IMR-90 (cell line): Measurements from ENCODE around the gene EDN3. TPM values are rescaled to one million over a fixed set of nuclear protein-coding genes. Genes with fewer than 3 reads are reported as not detected.

Source experiments
- ATAC-seq: fragments of 200-7000 bp; cut with Tn5 transposase; 2 replicates; pipeline ENCODE4 v1.9.1; 2020; ENCODE audit warnings: low read depth, mild to moderate bottlenecking, moderate library complexity
- BruUV-seq: library from RNA; stranded (reverse); fragments of 400-500 nt; replicated peaks from 2 replicates; lab custom pipeline; 2021; lab: Mats Ljungman, UMichigan
- CTCF ChIA-PET: fragments of 300-600 bp; formaldehyde crosslinking; extraction: SDS; loops from one replicate; lab custom pipeline; 2021; ENCODE audit warnings: antibody characterized with exemption; lab: Yijun Ruan, JAX
- POLR2A ChIA-PET: fragments of 300-600 bp; sonication (Branson Sonifier 250); formaldehyde crosslinking; loops from one replicate; lab custom pipeline; 2022; ENCODE audit warnings: antibody characterized with exemption; ENCODE audit not compliant: unreplicated experiment; lab: Charles Lee
- DNase-seq: peaks from one replicate; pipeline ENCODE4 v3.0.0; 2013
- H2AFZ ChIP-seq: replicated peaks from 2 replicates; pipeline ENCODE3; 2013; ENCODE audit warnings: low read length, mild to moderate bottlenecking; ENCODE audit not compliant: poor library complexity
- H2AK5ac ChIP-seq: 2 replicates; pipeline ENCODE4 v1.6.1; 2013; ENCODE audit warnings: low read depth, low read length, inconsistent platforms
- H2AK9ac ChIP-seq: replicated peaks from 2 replicates; pipeline ENCODE3; 2013; ENCODE audit warnings: mild to moderate bottlenecking, low read depth, low read length, moderate library complexity; ENCODE audit not compliant: poor library complexity
- H2BK120ac ChIP-seq: 2 replicates; pipeline ENCODE4 v1.6.1; 2013; ENCODE audit warnings: low read depth, low read length, inconsistent platforms
- H2BK15ac ChIP-seq: 3 replicates; pipeline ENCODE4 v1.6.1; 2013; ENCODE audit warnings: low read depth, low read length, inconsistent platforms
- H2BK20ac ChIP-seq: 2 replicates; pipeline ENCODE4 v1.6.1; 2013; ENCODE audit warnings: low read depth, mild to moderate bottlenecking, inconsistent platforms, low read length, moderate library complexity
- H2BK5ac ChIP-seq: 2 replicates; pipeline ENCODE4 v1.6.1; 2013; ENCODE audit warnings: mild to moderate bottlenecking, low read depth, low read length, inconsistent platforms; ENCODE audit not compliant: poor library complexity, severe bottlenecking
- H3K14ac ChIP-seq: replicated peaks from 2 replicates; pipeline ENCODE4 v1.6.1; 2013; ENCODE audit warnings: low read depth, low read length, inconsistent platforms
- H3K18ac ChIP-seq: 2 replicates; pipeline ENCODE4 v1.6.1; 2013; ENCODE audit warnings: low read depth, low read length, control low read depth
- H3K23ac ChIP-seq: 2 replicates; pipeline ENCODE4 v1.6.1; 2013; ENCODE audit warnings: low read depth, low read length, inconsistent platforms
- H3K27ac ChIP-seq: 2 replicates; pipeline ENCODE4 v1.5.1; 2013; ENCODE audit warnings: mild to moderate bottlenecking, control low read depth, low read length; ENCODE audit not compliant: insufficient read depth
- H3K27me3 ChIP-seq: 2 replicates; pipeline ENCODE4 v1.6.1; 2013; ENCODE audit warnings: low read length; ENCODE audit not compliant: control insufficient read depth, insufficient read depth
- H3K36me3 ChIP-seq: 2 replicates; pipeline ENCODE4 v1.6.1; 2013; ENCODE audit warnings: low read length, mixed read lengths; ENCODE audit not compliant: control insufficient read depth, insufficient read depth
- H3K4ac ChIP-seq: 2 replicates; pipeline ENCODE4 v1.6.1; 2013; ENCODE audit warnings: low read depth, low read length, inconsistent platforms
- H3K4me1 ChIP-seq: 2 replicates; pipeline ENCODE4 v1.6.1; 2013; ENCODE audit warnings: low read length, mixed read lengths; ENCODE audit not compliant: control insufficient read depth, insufficient read depth
- H3K4me2 ChIP-seq: 2 replicates; pipeline ENCODE4 v1.6.1; 2013; ENCODE audit warnings: low read depth, mild to moderate bottlenecking, control low read depth, low read length, moderate library complexity
- H3K4me3 ChIP-seq: 2 replicates; pipeline ENCODE4 v1.5.1; 2013; ENCODE audit warnings: low read depth, mild to moderate bottlenecking, control low read depth, low read length, moderate library complexity; ENCODE audit not compliant: insufficient read depth
- H3K56ac ChIP-seq: 2 replicates; pipeline ENCODE4 v1.6.1; 2013; ENCODE audit warnings: low read length, inconsistent platforms; ENCODE audit not compliant: insufficient read depth; ENCODE audit errors: extremely low read depth
- H3K79me1 ChIP-seq, 2 experiments: 2 replicates each; pipeline ENCODE4 v1.6.1; 2013; ENCODE audit warnings: low read length in 2 of 2, inconsistent platforms in 1 of 2, low read depth in 1 of 2
- H3K9ac ChIP-seq: 2 replicates; pipeline ENCODE4 v1.6.1; 2013; ENCODE audit warnings: low read depth, low read length, control low read depth
- H3K9me1 ChIP-seq: 2 replicates; pipeline ENCODE4 v1.6.1; 2013; ENCODE audit warnings: low read length, inconsistent platforms; ENCODE audit not compliant: insufficient read depth
- H3K9me3 ChIP-seq: 2 replicates; pipeline ENCODE4 v1.6.1; 2013; ENCODE audit warnings: low read length; ENCODE audit not compliant: control insufficient read depth, insufficient read depth
- H4K20me1 ChIP-seq: 2 replicates; pipeline ENCODE4 v1.6.1; 2013; ENCODE audit warnings: low read length, inconsistent platforms; ENCODE audit not compliant: insufficient read depth
- H4K5ac ChIP-seq: 2 replicates; pipeline ENCODE4 v1.6.1; 2013; ENCODE audit warnings: mild to moderate bottlenecking, low read depth, low read length, control low read depth
- H4K8ac ChIP-seq, 2 experiments: 2 replicates each; pipeline ENCODE4 v1.6.1; 2013; ENCODE audit warnings: low read depth in 2 of 2, low read length in 2 of 2, control low read depth in 1 of 2, inconsistent platforms in 1 of 2
- H4K91ac ChIP-seq: 2 replicates; pipeline ENCODE4 v1.6.1; 2013; ENCODE audit warnings: low read depth, low read length, inconsistent platforms; ENCODE audit not compliant: insufficient read depth
- CHD1 ChIP-seq: IDR thresholded peaks from 2 replicates; pipeline ENCODE4 v1.6.1; 2012; ENCODE audit warnings: low read depth, low read length, improper control_type of control experiment
- CTCF ChIP-seq: conservative IDR thresholded peaks from 2 replicates; pipeline ENCODE4 v1.5.1; 2012; ENCODE audit warnings: mild to moderate bottlenecking, low read depth, low read length, improper control_type of control experiment
- ELK1 ChIP-seq: fragments of 150-350 bp; IDR thresholded peaks from 2 replicates; pipeline ENCODE4 v1.6.1; 2016; ENCODE audit warnings: low read depth, mild to moderate bottlenecking, low read length, moderate library complexity, borderline replicate concordance
- FOS ChIP-seq: fragments of 150-350 bp; IDR thresholded peaks from 2 replicates; pipeline ENCODE4 v1.6.1; 2016; ENCODE audit warnings: low read depth, low read length
- MAFK ChIP-seq: IDR thresholded peaks from 2 replicates; pipeline ENCODE4 v1.6.1; 2012; ENCODE audit warnings: low read depth, low read length, improper control_type of control experiment
- NFE2L2 ChIP-seq: fragments of 150-350 bp; IDR thresholded peaks from 2 replicates; pipeline ENCODE4 v1.6.1; 2016; ENCODE audit warnings: low read depth, mild to moderate bottlenecking, low read length
- POLR2A ChIP-seq: IDR thresholded peaks from 2 replicates; pipeline ENCODE4 v1.6.1; 2012; ENCODE audit warnings: mild to moderate bottlenecking, low read depth, low read length
- RAD21 ChIP-seq: IDR thresholded peaks from 2 replicates; pipeline ENCODE4 v1.6.1; 2012; ENCODE audit warnings: low read length, improper control_type of control experiment
- RCOR1 ChIP-seq: IDR thresholded peaks from 2 replicates; pipeline ENCODE4 v1.6.1; 2012; ENCODE audit warnings: mild to moderate bottlenecking, low read length, improper control_type of control experiment; ENCODE audit not compliant: insufficient replicate concordance
- USF2 ChIP-seq: fragments of 150-350 bp; IDR thresholded peaks from 2 replicates; pipeline ENCODE4 v1.6.1; 2017; ENCODE audit warnings: mild to moderate bottlenecking, antibody characterized with exemption, low read length, low read depth
- WGBS, 2 experiments: methylation state at CpG; one replicate each; pipeline versions ENCODE4 v1.1.5 to v1.1.7; 2013; ENCODE audit warnings: missing lambda C conversion rate in 2 of 2; ENCODE audit not compliant: insufficient read length in 1 of 2; ENCODE audit errors: extremely low coverage in 2 of 2; 5-methylcytosine and 5-hydroxymethylcytosine counted together
- dilution Hi-C: fragments of 300-500 bp; cut with HindIII; formaldehyde crosslinking; loops from one replicate; pipeline ENCODE4 v1.14.3; 2018; ENCODE audit warnings: low sequenced_read_pairs; ENCODE audit not compliant: unreplicated experiment
- in situ Hi-C: fragments of 300-500 bp; cut with MboI; formaldehyde crosslinking; loops from 3 replicates; pipeline ENCODE4 v1.14.3; 2019; ENCODE audit warnings: low sequenced_read_pairs, inconsistent platforms, mixed read lengths
- intact Hi-C: fragments of 100-400 bp; cut with micrococcal nuclease; formaldehyde crosslinking; loops from 2 replicates; pipeline ENCODE4 v1.10.0; 2022
- polyA plus RNA-seq, 3 experiments: library from polyadenylated mRNA; depleted of rRNA; stranded (reverse); fragments of >200 nt; gene quantifications; 2 replicates each; pipeline ENCODE4 v1.2.3, GENCODE V29; 2012; ENCODE audit warnings: low replicate concordance in 1 of 3
- total RNA-seq: library from RNA; depleted of rRNA; stranded (reverse); fragments of >200 nt; gene quantifications from 2 replicates; pipeline ENCODE4 v1.2.3, GENCODE V29; 2012

The EDN3 gene
- total and polyA plus RNA-seq, 2 of the 4 experiments (the other 2 are of a cell fraction) = not detected

- Histone ChIP-seq H3K4me3 (no peak overlapping the region), H3K56ac (no peak overlapping the region), H4K91ac (no peak overlapping the region), H3K9me3 (peaks cover 11% of the 10 kb centered on the region; the same call in 1 of the 2 replicates), H2AK5ac (no peak overlapping the region), H3K18ac (no peak overlapping the region), H3K14ac (no peak overlapping the region), H4K8ac (no peak overlapping the region), H3K27me3 (no peaks in the 10 kb centered on the region), H3K23ac (no peak overlapping the region), H3K9ac (no peak overlapping the region), H4K5ac (no peak overlapping the region), H3K36me3 (no peaks in the 10 kb centered on the region), H3K27ac (no peak overlapping the region), H2AK9ac (no peak overlapping the region), H3K4me2 (no peak overlapping the region), H3K79me1 (no peaks in the 10 kb centered on the region), H3K4ac (no peak overlapping the region), H2BK15ac (no peak overlapping the region), H2BK5ac (no peak overlapping the region), H2BK20ac (no peak overlapping the region), H4K20me1 (no peaks in the 10 kb centered on the region), H3K9me1 (no peaks in the 10 kb centered on the region), H2AFZ (no peak overlapping the region), H3K4me1 (no peaks in the 10 kb centered on the region), H2BK120ac (no peak overlapping the region)
- DNase-seq (no peak), ATAC-seq (no peak)
- no peak for TF ChIP-seq POLR2A
- TF ChIP-seq MAFK = no peak
- TF ChIP-seq FOS = no peak
- no peak for TF ChIP-seq USF2
- no peak for TF ChIP-seq RAD21
- TF ChIP-seq CHD1 = no peak
- TF ChIP-seq ELK1 = no peak
- TF ChIP-seq NFE2L2 = no peak
- no peak for TF ChIP-seq RCOR1
- no peak for TF ChIP-seq CTCF
- no TSS peak for BruUV-seq
- dilution Hi-C loops = no loop called here
- ChIA-PET POLR2A (no interaction called here), CTCF (no interaction called here)
- in situ Hi-C loops = no loop called here
- intact Hi-C loops = no loop called here
- WGBS, 2 experiments = no CpG with 5 or more reads among the region's 2 CpGs
Observed at GRCh38 chr20:59355242-59355641, 54.8 kb downstream of the EDN3 start.
